Eye (tissue), 1 donor: ENCODE measurements around the gene SERPINB6.

Experiments used
- DNase-seq: peaks from one replicate; pipeline ENCODE4 v3.0.0-alpha.2; 2015

The SERPINB6 gene

DNA sequence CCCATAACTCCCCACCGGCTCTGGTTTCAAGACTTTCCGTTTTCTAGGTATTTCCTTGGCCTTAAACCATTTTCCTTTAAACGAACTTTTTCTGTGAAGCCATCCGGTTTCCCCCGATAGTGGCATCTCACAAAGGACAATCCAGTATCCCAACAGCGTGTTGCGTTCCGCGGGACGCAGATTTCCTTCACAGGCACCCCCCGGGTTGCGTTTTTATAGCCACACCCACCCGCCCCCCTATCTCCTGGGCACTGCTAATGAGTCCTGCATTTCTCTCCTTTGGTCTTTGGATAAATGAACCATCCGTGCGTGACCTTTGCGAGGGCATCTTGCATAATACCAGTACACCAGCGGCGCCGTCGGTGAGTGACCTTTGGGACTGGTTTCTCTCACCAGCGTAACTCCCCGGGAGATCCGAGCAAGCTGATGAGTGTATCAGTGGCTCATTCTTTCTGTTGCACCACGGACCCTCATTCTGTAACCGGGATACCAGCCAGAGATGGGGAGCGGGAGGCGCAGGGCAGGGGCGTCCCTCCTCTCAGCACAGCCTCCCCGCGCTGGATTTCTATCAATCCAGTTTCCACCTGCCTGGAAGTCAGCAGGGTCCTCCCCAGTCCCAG lies 27.7 kb upstream of the SERPINB6 start:
- DNase-seq: peak; percentile 96

DNA sequence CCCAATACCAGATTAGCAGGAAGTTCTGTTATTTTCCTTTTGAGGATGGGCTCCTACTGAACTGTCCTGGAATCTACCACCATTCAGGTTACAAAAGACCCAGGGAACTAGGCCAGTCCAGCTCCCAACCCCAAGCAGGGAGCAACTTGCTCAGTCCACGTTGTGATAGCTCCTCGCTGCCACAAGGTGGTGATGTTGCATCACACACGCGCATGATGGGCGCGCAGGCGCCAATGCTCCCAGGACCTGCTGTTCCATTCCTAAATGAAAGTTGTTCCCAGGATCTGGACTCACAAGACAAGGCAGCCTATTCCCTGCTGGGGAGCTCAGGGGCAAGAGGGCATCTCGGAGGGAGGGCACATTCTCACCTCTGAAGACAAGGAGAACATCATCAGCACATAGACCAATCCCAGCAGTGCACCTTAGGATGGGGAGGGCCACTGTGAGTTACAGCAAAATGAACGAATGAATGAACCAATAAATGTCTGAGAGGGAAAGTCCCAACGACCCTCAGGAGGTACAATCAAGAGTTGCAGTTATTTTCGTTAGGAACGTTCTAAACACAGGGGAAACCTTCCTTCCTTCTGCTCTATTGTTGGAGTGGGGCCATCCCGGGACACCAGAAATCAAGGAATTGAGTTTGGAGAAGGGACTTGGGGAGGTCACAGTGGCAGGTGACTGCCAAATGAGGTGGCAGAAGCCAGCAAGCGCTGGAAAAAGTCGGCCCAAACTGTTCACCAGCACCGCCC lies 27.1 kb upstream of the SERPINB6 start:
- DNase-seq: peak; percentile 30

DNA sequence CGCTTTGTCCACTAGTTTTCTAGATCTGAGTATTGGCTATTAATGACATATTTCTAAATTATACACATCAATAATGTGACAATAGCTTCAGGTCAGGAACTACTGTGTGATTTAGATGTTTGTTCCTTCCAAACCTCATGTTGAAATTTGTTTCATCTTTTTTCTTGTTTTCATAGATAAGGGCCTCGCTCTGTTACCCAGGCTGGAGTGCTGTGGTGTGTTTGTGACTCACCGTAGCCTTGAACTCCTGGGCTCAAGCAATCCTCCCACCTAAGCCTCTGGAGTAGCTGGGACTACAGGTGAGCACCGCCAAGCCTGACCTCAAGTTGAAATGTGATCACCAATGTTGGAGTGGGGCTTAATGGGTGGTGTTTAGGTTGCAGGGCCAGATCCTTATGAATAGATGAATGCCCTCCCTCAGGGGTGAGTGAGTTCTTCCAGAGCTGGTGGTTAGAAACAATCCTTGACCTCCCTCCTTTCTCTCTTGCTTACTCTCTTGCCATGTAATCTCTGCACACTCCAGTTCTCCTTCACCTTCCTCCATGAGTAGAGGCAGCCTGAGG lies 22.5 kb upstream of the SERPINB6 start:
- no peak for DNase-seq

DNA sequence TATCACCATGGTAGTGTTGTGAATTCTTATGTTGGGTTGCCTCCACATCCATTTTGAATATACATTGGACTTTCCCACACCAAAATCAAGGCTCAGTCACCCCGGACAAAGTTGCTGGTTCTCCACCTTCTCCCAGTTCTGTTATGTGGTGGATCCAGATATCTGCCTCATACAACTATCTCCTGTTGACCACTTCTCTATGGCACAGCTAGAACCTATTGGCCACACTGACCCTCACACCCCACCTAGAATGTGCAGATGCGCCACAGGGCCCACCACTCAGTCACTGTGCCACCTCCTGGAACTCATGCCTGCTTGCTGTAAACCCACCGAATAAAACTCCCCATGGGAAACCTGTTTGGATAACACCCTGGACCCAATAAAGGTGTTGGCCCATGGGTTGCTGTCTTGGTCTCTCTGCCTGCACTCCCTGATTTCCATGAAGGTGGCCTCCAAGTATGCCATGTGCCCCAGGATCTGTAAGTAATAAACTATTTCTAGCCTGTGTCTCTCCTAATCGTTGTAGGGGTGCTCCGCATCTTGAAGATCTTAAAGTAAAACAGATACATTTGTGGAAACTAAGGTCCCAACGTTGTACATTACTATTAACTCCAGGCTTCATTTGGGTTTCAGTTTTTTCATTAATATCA lies 21.1 kb upstream of the SERPINB6 start:
- DNase-seq: no peak

DNA sequence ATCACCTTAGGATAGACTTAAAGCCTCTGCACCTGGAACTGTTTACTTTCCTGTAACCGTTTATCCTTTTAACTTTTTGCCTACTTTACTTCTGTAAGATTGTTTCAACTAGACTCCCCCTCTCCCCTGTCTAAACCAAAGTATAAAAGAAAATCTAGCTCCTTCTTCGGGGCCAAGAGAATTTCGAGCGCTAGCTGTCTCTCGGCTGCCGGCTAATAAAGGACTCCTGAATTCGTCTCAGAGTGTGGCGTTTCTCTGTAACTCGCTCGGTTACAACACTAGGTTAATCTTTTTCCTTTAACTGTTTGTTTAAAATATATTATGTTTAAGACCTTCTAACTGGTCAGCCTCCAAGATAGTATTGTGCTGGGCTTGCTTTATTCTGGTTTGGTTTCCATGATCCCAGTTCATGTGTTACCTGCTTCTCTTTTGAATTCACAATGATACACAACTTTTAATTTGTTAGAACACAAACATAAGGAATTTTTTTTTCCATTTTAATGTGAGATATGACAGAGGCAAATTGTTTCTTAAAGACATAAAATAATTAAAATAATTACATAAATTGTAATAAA lies 19.7 kb upstream of the SERPINB6 start:
- DNase-seq: no peak

DNA sequence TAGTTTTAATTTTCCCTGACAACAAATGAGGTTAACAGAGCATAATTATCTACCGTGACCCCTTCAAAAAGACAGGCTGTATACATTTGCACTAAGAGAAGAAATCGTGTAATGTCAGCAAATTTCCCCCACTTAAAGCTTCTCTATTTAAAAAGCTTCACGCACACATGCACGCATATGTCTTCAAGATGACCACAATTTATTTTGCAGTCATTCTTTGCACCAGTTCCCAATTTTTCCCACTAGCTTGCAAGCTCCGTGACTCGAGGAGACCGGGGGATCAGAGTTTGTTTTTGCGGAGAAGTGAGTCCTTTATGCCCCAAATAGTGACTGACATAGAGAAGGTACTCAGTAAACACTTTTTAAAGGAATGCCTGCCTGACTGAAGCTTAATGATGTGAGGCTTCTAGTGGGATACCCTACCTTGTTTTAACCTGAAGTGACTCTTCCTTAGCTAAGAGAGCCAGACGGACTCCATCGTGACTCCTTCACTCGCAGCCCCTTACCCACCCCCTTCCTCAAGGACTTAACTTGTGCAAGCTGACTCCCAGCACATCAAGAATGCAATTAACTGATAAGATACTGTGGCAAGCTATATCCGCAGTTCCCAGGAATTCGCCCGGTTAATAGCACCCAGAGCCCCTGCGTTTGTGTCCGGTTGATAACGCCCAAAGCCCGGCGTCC lies 19.0 kb upstream of the SERPINB6 start:
- peak; percentile 85 for DNase-seq

DNA sequence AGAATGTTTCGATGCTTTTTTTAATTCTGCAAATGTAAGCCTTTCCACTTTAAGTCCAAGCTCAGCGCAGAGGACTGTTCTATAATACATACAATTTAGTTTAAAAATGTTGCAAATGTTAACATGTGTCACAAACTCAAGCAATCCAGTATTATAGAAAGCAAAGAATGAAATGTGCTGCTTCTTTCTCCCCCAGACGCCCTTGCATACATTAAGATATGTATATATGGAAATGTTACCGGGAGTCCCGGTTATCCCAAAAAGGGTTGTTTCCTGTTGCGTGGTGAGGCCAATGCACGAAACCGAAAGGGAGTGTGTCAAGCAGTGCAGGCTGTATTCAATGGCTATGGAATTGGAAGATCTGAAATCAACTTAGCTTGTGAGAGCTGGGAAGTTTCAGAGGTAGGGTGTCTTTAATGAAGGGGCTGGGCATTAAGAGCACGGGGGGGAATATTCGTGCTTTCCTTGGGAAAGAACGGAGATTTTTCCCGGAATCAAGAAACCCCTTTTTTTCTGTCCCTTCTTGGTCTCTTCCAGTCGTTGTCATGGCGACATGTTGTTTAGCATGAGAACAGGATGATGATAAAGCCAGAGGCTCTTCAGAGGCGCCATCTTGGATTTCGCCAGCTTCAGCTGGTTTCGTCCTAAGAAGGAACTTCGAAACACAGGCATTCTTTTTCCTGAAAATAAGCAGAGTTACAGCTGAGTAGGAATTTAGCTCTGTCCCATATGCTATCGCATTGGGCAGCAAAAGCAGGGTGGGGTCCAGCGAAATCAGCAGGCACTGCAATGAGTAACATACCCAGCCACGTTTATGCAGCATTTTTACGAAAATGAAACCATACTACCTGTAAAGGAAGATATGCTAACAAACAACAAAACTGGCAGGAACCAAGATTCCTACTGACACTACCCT lies 18.2 kb upstream of the SERPINB6 start:
- peak; percentile 99 for DNase-seq

DNA sequence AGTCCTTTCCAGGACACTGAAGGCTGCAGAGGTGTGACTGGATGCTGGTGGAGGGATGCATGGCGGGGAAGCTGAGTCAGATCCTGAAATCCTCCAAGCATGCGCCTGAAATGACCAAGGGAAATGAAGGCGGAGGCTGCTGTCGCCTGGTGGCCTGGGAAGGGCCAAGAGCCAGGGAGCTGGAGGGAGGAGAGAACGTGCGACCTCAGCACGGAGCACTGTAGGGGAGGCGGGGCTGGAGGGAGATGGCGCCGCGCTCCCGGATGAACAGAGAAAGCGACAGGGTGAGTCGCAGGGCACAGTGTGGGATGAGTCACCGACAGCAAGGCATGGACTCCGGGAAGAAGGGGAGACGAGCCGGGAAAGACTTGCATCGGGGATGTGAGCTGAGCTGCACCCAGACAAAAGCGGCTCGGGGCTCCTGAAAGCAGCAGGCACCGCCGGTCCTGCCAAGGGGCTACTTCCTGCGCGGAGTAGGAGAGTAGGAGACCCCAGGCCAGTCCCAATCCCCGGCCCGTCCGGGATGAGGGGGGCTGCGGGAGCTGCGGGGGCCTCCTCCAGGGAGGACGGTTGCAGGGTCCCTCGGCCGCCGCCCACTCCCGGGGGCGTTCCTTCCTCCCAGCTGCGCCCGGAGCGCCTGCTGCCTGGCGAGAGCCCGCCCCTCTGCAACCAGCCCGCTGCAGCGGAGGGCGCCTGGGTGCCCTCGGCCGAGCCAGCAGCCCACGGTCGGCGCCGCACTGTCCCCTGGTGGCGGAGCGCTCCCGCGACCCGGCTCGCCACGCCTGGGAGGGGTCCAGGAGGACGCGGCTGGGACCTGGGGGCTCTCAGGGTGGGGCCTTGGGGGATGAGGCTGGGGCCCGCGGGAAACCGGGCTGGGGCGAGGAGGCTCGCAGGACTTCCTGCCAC lies 17.3 kb upstream of the SERPINB6 start:
- DNase-seq: peak; percentile 96

DNA sequence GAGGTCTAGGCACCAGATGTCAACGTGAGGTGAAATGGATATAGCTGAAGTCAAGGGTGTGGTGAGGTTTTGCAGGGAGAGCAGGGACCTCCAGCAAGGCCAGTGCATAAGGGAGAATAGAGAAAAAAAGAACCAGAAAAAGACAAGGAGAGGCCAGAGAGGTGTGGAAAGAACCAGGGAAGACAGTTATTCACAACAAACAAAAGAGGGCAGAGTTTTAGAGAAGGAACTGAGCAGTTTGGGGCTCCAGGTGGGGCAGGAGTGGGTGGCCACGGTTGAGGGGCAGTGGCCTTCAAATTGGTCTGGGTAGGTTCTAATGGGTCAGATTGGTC lies 16.7 kb upstream of the SERPINB6 start:
- DNase-seq: no peak

DNA sequence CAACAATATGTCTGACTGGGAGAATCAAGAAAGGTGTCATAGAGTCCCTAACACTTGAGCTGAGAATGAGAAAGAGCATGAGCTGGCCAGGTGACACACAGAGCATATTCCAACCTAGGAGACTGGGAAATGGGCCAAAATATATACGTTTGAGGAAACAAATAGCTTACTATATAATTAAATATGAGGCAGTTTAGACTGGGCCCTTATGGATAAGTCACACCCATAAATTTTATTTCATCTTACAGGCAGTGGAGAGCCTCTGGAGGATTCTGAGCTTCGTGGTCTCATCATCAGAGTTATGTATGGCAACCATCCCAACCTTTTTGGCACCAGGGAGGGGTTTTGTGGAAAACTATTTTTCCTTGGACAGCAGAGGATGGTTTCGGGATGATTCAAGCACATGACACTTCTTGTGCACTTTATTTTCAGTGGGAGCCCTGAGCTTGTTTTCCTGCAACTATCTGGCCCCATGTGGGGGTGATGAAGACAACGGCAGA lies 15.4 kb upstream of the SERPINB6 start:
- DNase-seq: peak; percentile 29

DNA sequence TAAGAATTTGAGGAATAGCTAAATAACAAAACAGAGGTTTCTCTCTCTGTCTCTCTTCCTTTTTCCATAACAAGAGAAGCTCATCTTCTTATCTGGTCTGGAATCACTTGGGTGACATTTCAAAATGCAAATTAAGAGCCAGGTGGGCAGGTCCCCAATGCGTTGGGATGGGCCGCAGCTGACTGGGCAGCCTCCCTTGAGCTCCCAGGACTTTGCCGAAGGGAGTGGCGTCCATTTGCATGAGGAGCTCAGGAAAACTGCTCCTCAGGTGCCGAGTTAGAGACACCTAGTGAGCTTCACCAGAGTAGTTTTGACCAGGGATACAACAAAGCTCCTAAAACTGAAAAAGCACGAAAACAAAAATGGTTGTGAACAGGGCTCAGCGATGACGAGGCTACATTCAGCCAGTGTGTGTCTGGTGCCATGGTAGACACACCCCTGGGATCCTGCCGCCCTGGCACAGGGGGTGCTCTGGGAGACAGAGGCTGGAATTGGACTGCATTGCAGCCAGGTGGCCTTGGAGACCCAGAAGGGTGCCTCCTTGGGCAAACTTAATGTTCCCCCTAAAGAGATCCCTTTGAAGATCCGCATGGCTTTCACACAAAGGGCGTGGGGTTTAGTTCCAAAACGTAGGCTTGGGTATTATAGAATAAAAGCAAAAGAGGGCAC lies 13.5 kb upstream of the SERPINB6 start:
- no peak for DNase-seq

DNA sequence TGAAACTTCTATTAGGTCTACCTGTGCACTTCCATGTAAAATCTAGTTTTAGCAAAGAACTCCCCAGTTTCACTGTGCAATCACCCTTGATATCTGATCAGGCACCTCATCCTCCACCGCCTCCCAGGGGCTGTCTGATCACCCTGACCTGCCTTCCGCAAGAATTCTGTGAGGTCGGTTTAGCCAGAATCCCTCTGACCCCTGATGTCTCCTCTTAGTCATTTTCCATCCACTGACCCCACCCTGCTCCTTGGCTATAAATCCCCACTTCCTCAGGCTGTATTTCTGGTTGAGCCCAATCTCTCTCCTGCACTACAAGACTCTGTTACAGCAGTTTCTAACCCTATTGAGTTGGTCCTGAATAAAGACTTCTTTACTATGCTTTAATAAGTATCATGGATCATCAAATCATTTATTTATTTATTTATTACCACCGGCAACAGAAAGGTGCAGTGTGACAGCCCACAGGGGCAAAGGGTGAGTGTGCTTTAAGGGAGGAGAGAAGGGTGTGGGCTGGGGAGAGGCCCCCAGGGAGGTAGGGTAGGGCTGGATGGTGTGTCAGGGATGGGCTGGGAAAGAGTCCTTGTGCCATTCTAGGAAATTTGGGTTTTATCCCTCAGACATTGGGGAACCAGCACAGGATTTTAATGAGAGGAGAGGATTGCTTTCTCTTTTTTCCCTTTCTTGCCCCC lies 11.2 kb upstream of the SERPINB6 start:
- no peak for DNase-seq

DNA sequence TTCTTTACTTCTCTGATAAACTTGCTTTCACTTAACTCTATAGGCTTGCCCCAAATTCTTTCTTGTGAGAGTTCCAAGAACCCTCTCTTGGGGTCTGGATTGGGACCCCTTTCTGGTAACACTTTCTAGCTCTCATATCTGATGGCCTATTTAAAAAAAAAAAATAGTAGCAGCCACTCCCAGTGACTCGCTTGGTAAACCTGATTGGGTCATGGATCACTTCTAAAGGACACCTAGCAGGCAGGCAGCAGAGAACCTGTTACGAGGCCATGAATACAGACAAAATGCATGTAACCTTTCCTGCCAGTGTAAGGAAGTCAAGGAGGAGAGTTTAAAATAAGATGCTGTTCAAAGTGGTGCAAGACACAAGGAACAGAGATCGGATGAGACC lies 9.1 kb upstream of the SERPINB6 start:
- DNase-seq: no peak

DNA sequence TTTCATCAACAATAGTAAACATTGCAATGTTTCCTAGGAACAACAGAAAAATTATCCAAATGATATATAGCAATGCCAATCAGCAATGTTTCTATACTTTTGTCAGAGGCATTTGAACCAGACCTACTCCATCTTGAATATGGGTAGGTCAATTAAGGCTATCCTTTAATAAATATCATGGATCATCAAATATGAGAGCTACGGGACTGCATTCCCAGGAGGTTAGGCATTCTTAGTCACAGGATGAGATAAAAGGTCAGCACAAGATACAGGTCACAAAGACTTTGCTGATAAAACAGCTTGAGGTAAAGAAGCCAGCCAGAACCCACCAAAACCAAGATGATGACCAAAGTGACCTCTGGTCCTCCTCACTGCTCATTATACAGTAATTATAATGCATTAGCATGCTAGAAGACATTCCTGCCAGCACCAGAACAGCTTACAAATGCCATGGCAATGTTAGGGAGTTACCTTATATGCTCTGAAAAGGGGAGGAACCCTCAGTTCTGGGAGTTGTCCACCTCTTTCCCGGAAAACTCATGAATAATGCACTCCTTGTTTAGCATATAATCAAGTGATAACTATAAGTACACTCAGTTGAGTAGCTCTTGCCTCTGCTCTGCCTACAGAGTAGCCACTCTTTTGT lies 8.6 kb upstream of the SERPINB6 start:
- no peak for DNase-seq

DNA sequence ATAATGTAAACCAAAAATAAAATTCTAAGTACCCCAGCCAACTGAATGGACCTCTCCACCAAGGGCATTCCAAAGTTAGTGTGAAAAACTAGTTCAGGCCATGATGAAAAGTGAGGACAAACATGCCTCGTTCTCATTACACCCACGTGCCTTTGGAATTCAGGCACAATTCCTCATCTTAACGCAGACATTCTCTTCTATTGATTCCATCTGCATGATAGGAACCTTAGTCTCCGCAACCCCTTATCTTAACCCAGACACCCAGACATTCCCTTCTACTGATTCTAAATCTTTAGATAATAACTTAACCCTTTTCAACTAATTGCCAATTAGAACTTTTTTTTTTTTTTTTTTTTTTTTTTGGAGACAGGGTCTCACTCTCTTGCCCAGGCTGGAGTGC lies 7.6 kb upstream of the SERPINB6 start:
- no peak for DNase-seq

DNA sequence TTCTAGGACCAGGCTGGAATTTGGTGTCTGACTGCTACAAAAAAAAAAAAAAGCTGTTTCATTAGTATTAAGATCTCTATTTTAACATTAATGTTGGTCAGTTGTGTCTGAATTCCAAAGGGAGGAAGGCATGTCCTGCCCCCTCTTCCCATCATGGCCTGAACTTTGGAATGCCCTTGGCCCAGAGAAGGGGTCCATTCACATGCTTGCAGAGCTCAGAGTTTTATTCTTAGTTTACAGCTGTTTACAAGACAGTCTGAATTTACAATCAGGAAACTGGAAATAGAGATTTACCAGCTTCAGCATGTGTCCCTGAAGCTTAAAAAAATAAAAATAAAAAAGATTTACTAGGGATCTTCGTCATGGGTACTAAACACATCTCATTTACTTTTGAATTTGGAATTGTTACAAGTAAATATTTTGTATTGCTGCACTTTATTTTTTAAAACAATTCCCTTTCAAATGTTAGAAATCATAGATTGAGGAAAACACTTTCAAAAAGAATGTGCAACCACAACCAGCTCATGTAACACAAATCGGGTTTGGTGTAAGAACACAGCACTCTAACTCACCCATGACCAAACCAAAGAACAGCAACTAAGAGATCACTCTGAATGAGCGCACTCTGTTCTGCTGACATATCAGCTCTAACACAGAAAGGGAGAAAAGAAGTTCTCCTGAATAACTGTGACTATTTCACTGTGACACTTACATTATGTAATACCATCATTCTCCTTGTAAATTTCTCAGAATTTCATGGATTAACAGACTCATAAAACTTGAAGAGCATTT lies 6.6 kb upstream of the SERPINB6 start:
- no peak for DNase-seq

DNA sequence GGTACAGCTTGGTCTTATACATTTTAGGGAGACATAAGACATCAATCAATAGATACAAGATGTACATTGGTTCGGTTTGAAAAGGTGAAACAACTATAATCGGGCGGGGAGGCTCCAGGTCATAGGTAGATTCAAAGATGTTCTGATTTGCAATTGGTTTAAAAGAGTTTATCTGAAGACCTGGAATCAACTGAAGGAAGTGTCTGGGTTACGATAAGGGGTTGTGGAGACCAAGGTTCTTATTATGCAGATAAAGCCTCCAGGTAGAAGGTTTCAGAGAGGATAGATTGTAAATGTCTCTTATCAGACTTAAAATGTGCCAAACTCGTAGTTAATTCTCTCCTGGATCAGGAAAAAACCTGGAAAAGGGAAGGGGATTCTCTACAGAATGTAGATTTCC lies 5.9 kb upstream of the SERPINB6 start:
- no peak for DNase-seq

DNA sequence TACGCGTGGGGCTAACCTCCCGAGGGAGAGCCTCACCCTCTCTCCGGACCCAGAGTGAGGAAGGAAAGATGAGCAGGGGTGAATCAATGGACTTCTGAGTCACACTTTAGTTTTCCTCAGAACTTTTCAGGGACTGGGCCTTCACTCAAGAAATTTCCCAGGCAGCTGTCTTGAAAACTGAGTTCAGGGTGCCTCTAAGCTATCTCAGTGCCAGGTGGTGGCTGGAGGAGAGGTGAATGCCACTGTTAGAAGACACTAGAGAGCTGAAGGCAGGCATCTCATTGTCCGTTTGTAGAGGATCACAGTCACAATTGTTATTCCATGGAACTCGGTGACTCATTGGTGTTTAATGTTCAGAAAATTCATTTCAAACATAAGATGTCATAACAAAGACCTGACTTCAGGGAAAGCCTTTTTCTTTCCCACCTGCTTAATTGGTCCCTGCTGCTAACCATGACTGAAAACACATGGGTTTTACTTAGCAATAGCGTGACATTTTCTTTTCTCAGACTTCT lies 5.3 kb upstream of the SERPINB6 start:
- DNase-seq: peak; percentile 33
